HFFc6 (cell line): ENCODE data around the gene PDE8B. TPM values are rescaled to one million over a fixed set of nuclear protein-coding genes. Genes with fewer than 3 reads are reported as not detected.

Source experiments
- DNase-seq: peaks from one replicate; pipeline ENCODE4 v3.0.0-alpha.2; 2018
- H3K27ac Mint-ChIP-seq: 2 replicates; pipeline ENCODE4 v1.8.0; 2020; ENCODE audit warnings: mild to moderate bottlenecking, mixed read lengths
- H3K27me3 Mint-ChIP-seq: 2 replicates; pipeline ENCODE4 v1.8.0; 2021; ENCODE audit warnings: mild to moderate bottlenecking, moderate library complexity, mixed read lengths; ENCODE audit not compliant: insufficient read depth
- H3K36me3 Mint-ChIP-seq: 2 replicates; pipeline ENCODE4 v1.8.0; 2021; ENCODE audit warnings: low read depth, mixed read lengths
- H3K4me1 Mint-ChIP-seq: 2 replicates; pipeline ENCODE4 v1.8.0; 2020; ENCODE audit warnings: low read depth, mixed read lengths
- H3K4me3 Mint-ChIP-seq: 2 replicates; pipeline ENCODE4 v1.8.0; 2020; ENCODE audit warnings: mild to moderate bottlenecking, moderate library complexity, mixed read lengths
- H3K9me3 Mint-ChIP-seq: 2 replicates; pipeline ENCODE4 v1.8.0; 2020; ENCODE audit warnings: mild to moderate bottlenecking, mixed read lengths
- total RNA-seq, 6 experiments: library from RNA; stranded (reverse); fragmentation: NEBNext Ultra II Directional; extraction: Animal tissue kit (Norgen Biotek cat#: 25700); gene quantifications; 2 replicates in 1 of 6; 3 replicates in 5 of 6; pipeline ENCODE4 v1.2.3, GENCODE V29; 2021
- TF ChIP-seq, protein P1 (sequence below): fragments of 200-600 bp; sonication (generic); IDR thresholded peaks from 2 replicates; pipeline ENCODE4 v1.5.0; 2021; ENCODE audit warnings: antibody characterized with exemption, mild to moderate bottlenecking

PDE8B gene
- total RNA-seq, 6 experiments from 2014 or later, result 0.14 TPM; not detected in 5

GRCh38 chr5:77355751-77356150 is 145.3 kb downstream of the PDE8B start:
- H3K4me1 Mint-ChIP-seq, result peaks cover 35% of the 10 kb centered on the region
- no peaks in the 10 kb centered on the region for H3K36me3 Mint-ChIP-seq
- DNase-seq, result no peak
- H3K4me3 Mint-ChIP-seq, result no peak overlapping the region
- H3K27ac Mint-ChIP-seq, result no peak overlapping the region
- peaks cover 6% of the 10 kb centered on the region for H3K27me3 Mint-ChIP-seq
- TF ChIP-seq, protein P1, sequence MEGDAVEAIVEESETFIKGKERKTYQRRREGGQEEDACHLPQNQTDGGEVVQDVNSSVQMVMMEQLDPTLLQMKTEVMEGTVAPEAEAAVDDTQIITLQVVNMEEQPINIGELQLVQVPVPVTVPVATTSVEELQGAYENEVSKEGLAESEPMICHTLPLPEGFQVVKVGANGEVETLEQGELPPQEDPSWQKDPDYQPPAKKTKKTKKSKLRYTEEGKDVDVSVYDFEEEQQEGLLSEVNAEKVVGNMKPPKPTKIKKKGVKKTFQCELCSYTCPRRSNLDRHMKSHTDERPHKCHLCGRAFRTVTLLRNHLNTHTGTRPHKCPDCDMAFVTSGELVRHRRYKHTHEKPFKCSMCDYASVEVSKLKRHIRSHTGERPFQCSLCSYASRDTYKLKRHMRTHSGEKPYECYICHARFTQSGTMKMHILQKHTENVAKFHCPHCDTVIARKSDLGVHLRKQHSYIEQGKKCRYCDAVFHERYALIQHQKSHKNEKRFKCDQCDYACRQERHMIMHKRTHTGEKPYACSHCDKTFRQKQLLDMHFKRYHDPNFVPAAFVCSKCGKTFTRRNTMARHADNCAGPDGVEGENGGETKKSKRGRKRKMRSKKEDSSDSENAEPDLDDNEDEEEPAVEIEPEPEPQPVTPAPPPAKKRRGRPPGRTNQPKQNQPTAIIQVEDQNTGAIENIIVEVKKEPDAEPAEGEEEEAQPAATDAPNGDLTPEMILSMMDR, result no peak
- no peaks in the 10 kb centered on the region for H3K9me3 Mint-ChIP-seq

DNA sequence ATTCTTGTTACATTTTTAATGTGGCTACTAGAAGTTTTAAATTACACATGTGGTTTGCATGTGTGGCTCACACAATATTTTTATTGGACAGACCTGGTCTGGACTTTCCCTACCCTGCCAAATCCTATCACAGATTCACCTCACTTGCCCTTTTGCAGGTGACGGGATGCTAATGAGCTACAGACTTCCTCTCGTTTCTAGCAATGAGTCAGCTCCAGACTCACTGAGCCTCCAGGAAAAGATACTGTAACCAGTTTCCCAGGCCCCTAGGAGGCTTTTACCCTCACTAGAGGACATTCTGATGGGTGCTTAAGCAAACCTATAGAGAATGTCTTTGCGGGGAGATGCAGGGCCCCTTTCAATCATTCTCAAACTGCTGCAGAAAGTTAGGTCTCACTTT is 146.3 kb downstream of the PDE8B start:
- peaks cover 35% of the 10 kb centered on the region for H3K4me1 Mint-ChIP-seq
- H3K4me3 Mint-ChIP-seq, result no peak overlapping the region
- peak overlapping the region; percentile 25; the same call in 1 of the 2 replicates for H3K27ac Mint-ChIP-seq
- H3K27me3 Mint-ChIP-seq, result peaks cover 4% of the 10 kb centered on the region
- TF ChIP-seq, protein P1, result no peak
- H3K36me3 Mint-ChIP-seq, result no peaks in the 10 kb centered on the region
- no peaks in the 10 kb centered on the region for H3K9me3 Mint-ChIP-seq
- DNase-seq, result peak; percentile 44

DNA sequence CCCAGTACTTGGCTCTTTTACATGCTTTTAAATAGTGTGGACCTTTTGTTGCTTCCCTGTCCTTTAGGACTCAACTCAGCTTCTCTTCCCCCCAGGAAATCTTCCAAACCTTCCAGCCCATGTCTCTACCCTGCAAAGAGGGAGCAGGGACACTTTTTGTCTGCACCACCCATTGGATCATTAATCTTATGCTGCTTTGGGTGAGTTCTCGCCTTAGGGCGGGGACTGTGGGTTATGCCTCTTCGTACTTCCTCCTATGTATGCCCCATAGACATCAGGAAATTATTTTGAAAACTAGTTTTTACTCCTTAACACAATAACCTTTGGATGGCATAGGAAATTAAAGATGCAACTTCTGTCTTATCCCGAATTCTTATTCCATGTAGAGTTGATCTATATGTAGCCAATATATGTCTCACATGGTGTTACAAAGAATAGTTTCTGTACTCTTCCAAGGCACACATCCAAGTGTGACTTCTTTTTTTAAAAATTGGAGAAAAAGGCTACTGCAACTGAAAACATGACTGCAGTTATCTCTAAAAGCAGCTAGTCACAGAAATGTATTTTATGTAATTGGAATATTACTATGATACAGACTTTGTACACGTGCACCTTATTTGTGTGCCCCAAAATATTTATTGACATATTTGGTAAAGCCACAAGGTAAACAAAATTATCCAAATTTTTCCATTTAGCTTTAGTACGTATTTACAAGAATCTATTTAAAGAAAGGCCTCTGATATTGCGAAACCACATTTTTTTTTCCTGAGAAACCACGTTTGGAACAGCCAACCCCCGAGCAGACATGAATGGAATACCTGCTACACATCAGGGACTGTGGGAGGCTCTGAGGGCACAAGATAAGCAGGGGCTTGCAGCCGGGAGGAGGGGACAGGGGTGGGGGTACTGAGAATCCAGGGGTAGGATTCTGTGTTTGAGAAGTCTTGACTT is 148.1 kb downstream of the PDE8B start:
- no peak overlapping the region for H3K4me3 Mint-ChIP-seq
- peak; percentile 55 for DNase-seq
- H3K9me3 Mint-ChIP-seq, result no peaks in the 10 kb centered on the region
- H3K4me1 Mint-ChIP-seq, result peaks cover 35% of the 10 kb centered on the region
- TF ChIP-seq, protein P1, result no peak
- H3K27me3 Mint-ChIP-seq, result peaks cover 1% of the 10 kb centered on the region
- no peaks in the 10 kb centered on the region for H3K36me3 Mint-ChIP-seq
- peak overlapping the region; percentile 18; the same call in 1 of the 2 replicates for H3K27ac Mint-ChIP-seq

GRCh38 chr5:77359231-77359630 is 148.8 kb downstream of the PDE8B start:
- H3K36me3 Mint-ChIP-seq, result no peaks in the 10 kb centered on the region
- peaks cover 35% of the 10 kb centered on the region for H3K4me1 Mint-ChIP-seq
- peaks cover 5% of the 10 kb centered on the region for H3K27me3 Mint-ChIP-seq
- TF ChIP-seq, protein P1, result no peak
- no peak overlapping the region for H3K4me3 Mint-ChIP-seq
- peak overlapping the region; percentile 18; the same call in 1 of the 2 replicates for H3K27ac Mint-ChIP-seq
- H3K9me3 Mint-ChIP-seq, result no peaks in the 10 kb centered on the region
- no peak for DNase-seq

GRCh38 chr5:77360381-77360780 is 149.9 kb downstream of the PDE8B start:
- H3K27me3 Mint-ChIP-seq, result peaks cover 10% of the 10 kb centered on the region
- TF ChIP-seq, protein P1, result no peak
- no peak overlapping the region for H3K27ac Mint-ChIP-seq
- no peak overlapping the region for H3K4me3 Mint-ChIP-seq
- H3K4me1 Mint-ChIP-seq, result peaks cover 35% of the 10 kb centered on the region
- DNase-seq, result no peak
- H3K36me3 Mint-ChIP-seq, result no peaks in the 10 kb centered on the region
- no peaks in the 10 kb centered on the region for H3K9me3 Mint-ChIP-seq
